Fibroblast of the aortic adventitia (primary cell): ENCODE data around the gene GNPTG. TPM values are rescaled to one million over a fixed set of nuclear protein-coding genes. Genes with fewer than 3 reads are reported as not detected.

Experiments
- DNase-seq: peaks from one replicate; pipeline ENCODE4 v3.0.0-alpha.2; 2010; ENCODE audit warnings: low read depth
- H3K4me3 ChIP-seq: 2 replicates; pipeline ENCODE4 v1.5.1; 2011; ENCODE audit warnings: low read depth, mild to moderate bottlenecking, control low read depth, low read length, moderate library complexity
- total RNA-seq: library from RNA; depleted of rRNA; stranded (reverse); fragments of >200 nt; gene quantifications from 2 replicates; pipeline ENCODE4 v1.2.3, GENCODE V29; 2012; ENCODE audit warnings: low replicate concordance
- TF ChIP-seq, protein P1 (sequence below): IDR thresholded peaks from 2 replicates; pipeline ENCODE4 v1.5.1; 2011; ENCODE audit warnings: mild to moderate bottlenecking, low read length, control low read depth, inconsistent platforms; ENCODE audit not compliant: insufficient read depth

The GNPTG gene
- total RNA-seq, 1 donor: 36.3 TPM

DNA sequence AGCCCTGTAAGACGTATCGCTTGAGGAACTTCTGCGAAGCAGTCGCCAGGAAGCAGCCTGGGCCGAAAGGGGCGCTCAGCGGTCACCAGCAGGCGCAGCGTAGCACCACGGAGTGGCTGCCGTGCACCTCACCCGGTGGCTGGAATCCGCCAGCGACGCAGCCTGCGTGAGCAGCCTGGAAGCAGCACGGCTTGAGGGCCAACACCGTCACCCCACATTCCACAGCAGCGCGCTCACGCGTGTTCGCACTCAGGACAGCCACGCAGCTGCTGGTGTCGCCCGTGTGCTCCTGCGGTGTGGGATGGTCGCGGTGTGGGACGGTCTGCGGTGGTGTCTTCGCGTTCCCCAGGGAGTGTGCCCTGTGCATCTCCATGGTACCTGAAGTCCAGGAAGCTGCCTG, 32.7 kb upstream of the GNPTG start:
- H3K4me3 ChIP-seq: no peak overlapping the region
- TF ChIP-seq, protein P1, sequence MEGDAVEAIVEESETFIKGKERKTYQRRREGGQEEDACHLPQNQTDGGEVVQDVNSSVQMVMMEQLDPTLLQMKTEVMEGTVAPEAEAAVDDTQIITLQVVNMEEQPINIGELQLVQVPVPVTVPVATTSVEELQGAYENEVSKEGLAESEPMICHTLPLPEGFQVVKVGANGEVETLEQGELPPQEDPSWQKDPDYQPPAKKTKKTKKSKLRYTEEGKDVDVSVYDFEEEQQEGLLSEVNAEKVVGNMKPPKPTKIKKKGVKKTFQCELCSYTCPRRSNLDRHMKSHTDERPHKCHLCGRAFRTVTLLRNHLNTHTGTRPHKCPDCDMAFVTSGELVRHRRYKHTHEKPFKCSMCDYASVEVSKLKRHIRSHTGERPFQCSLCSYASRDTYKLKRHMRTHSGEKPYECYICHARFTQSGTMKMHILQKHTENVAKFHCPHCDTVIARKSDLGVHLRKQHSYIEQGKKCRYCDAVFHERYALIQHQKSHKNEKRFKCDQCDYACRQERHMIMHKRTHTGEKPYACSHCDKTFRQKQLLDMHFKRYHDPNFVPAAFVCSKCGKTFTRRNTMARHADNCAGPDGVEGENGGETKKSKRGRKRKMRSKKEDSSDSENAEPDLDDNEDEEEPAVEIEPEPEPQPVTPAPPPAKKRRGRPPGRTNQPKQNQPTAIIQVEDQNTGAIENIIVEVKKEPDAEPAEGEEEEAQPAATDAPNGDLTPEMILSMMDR: no peak
- DNase-seq: no peak

DNA sequence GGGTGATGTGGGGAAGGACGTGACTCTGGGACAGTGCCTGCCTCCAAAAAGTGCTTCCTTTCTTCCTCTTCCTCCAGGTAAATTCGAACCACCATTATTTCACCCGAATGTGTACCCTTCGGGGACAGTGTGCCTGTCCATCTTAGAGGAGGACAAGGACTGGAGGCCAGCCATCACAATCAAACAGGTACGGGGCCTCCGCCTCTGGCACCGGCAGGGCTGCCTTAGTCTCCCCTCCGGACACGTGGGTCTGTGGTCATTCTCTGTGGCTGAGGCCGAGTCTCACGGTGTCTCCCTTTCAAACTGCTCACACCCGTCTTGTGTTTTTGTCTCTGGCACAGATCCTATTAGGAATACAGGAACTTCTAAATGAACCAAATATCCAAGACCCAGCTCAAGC, 31.6 kb upstream of the GNPTG start:
- no peak for DNase-seq
- H3K4me3 ChIP-seq: no peak overlapping the region
- TF ChIP-seq, protein P1: no peak

DNA sequence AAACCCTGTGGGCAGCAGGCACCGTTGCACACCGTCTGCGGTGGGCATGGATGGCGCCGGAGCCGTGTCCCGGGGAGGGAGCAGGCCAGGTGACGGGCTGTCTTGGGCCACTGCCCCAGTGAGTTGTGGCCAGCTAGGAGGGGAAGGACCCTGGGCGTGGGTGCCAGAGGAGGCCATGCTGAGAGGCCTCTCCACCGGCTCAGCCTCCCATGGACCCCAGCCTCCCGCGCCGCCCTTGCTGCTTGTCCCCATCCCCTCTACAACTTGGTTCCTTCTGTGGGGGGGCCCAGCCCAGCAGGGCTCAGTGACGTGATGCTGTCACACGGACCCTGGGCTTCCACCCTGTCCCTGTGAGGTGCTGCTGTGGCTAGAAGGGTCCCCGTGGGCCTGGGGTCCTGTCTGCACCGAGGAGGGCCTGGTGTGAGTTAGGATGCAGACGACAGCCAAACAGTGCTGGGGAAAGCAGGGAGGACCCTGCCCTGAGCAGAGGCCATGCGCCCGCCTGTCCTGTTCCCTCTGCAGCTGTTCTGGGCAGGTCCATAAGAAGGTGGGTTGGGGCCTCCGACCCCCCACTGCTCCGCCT, 31.0 kb upstream of the GNPTG start:
- TF ChIP-seq, protein P1: no peak
- DNase-seq: no peak
- H3K4me3 ChIP-seq: no peak overlapping the region

DNA sequence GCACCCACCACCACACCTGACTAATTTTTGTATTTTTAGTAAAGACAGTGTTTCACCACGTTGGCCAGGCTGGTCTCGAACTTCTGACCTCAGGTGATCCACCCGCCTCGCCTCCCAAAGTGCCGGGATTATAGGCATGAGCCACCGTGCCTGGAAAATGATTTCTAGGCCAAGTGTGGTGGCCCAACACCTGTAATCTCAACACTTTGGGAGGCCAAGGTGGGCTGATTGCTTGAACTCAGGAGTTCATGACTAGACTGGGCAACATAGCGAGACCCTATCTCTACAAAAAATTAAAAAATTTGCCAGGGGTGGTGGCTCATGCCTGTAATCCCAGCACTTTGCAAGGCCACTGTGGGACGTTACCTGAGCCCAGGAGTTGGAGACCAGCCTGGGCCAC, 29.3 kb upstream of the GNPTG start:
- H3K4me3 ChIP-seq: no peak overlapping the region
- TF ChIP-seq, protein P1: no peak
- no peak for DNase-seq

DNA sequence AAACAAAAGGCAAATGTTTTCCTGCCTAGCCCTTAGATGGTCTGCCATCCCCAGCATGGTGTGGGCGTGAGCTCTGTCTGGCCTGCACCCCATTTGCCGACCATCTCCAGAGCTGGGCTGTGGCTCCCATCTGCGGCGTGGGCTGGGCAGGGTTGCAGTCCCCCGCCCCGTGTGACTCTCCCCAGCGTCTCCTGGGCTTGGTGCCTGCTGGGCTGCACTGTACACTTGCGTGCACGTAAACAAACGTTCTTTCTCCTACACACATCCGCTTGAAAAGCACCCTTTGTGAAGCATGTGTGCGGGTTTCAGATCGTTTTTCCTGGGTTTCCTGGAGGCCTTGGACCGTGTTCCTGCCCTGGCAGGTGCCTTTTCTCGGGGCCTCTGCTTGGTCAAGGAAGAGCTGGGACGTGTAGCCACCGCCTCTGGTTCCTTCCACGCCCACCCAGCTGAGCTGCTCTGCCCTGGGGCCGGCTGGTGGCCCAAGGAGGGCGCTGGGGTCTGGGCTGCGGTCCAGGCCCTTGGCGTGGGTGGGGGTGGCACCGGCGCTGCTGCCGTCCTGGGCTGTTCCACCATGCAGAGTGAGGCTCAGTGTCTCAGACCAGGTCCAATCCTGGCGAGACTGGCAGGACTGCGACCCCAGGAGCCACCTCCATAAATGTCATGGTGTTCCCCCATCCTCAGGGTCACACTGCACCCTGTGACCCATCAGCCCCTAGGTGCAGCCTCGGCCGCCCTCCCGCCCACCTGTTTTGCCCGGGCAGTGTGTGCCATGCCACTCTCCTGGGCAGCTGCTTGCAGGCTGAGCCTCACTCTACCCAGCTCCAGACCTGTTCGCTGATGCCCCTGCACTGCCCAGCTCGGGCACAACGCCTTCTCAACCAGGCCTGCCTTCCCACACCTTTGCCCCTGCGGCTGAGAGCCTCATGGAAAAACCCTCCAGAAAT, 28.2 kb upstream of the GNPTG start:
- TF ChIP-seq, protein P1: no peak
- H3K4me3 ChIP-seq: no peak overlapping the region
- no peak for DNase-seq

DNA sequence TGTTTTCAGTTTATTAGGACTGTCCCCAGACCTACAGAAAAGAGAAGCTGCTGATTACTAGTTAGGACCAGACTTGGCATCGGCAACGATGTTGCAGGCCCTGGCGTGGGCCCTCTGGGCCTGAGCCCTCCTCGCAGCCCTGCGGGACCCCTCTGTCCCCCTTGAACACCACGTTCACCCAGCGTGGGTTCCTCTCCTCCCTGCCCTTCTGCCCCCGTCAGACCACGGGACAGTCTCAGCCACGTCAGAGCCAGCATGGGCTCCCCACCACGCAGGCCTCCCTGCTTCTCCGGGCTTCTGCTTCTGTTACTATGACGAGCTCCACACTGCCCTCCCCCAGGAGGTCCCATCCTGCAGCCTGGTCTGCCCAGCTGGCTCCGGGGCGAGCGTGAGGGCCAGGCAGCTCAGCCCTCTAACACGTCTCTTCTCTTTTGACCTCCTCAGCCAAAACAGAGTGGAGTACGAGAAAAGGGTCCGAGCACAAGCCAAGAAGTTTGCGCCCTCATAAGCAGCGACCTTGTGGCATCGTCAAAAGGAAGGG, 27.4 kb upstream of the GNPTG start:
- no peak for DNase-seq
- TF ChIP-seq, protein P1: no peak
- no peak overlapping the region for H3K4me3 ChIP-seq
